Inferior parietal cortex (tissue), 1 donor: Measurements from ENCODE around the gene PRRX2.

Source experiments
- DNase-seq: peaks from one replicate; pipeline ENCODE4 v3.0.0-alpha.2; 2016; ENCODE audit errors: extremely low spot score

PRRX2 gene

DNA sequence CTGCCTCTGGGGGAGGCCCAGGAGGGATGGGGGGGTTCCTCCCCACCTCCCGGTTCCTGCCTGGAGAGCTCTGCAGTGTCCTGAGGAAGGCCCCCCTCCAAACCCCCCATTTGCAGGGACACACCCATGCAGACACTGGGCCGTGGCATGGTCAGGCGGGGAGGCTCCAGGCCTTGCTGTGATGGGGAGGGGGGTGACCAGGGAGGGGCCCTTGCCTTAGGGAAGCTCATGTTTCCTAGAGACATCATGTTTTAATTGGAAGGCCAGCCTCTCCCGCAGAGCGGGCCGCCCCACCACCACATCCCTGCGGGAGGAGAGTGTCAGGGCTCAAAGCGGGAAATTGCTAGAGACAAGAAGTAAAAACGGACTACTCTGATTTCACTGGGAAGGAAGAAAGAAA, 12.0 kb downstream of the PRRX2 start:
- DNase-seq: no peak

- no peak for DNase-seq
Observed at GRCh38 chr9:129678844-129679243, 13.4 kb downstream of the PRRX2 start.

GRCh38 chr9:129679537-129679936, 14.1 kb downstream of the PRRX2 start:
- no peak for DNase-seq

GRCh38 chr9:129681924-129682323, 16.5 kb downstream of the PRRX2 start:
- DNase-seq: no peak

DNA sequence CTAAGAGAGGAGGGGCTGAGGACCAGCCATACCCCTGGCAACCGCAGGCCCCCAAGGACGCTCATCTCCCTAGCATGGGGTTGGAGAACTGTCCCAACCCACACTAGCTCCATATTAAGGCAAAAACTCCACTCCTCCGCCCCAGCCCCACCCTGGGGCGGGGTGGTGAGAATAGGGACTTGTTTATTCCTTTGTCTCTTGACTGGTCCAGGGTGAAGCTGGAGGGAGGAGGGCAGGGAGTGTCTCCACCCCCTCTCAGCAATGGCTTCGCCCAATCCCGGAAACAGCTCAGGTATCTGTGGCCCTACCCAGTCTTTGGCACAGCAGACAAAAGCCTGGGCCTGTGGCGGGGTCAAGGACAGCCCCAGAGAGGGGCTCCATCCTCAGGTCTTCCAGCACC, 16.9 kb downstream of the PRRX2 start:
- DNase-seq: no peak

- DNase-seq: no peak
Observed at GRCh38 chr9:129685220-129685932, 19.9 kb downstream of the PRRX2 start.

GRCh38 chr9:129685933-129686259, 20.4 kb downstream of the PRRX2 start:
- no peak for DNase-seq

DNA sequence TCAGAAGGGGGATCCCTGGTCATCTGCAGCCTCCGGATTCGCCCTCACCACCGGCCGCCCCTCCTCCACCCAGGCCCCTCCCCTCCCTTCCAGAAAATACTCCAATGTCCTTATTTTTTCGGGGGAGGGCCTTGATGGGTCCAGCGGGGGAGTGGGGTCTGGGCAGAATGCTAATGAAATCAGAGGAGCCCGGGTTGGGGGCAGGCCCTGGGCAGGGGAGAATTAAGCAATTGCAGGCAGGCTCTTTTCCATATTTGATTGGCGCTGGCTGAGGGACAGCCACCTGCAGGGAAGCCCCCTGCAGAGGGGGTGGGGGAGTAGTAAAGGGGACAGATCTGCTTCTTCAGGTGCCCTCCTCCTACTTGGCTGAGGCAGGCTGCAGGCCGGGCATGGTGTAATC, 21.3 kb downstream of the PRRX2 start:
- DNase-seq: no peak

DNA sequence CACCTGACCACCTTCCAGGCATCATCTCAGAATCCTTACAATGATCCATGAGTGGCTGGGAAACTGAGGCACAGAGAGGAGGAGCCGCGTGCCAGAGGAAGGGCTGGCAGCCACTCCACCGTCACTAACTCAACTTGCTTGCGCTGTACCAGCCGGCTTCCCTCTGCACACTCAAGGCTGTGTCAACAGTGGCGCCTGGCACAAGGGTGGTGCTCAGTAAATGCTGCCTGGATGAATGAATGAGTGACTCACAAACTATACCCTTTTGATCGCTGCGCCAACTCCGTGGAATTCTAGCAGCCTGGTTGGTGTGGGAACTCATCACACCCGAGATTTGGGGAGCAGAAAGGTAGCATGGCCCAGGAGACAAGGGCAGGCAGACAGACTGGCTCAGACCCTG, 21.9 kb downstream of the PRRX2 start:
- DNase-seq: no peak

GRCh38 chr9:129688285-129689043, 23.0 kb downstream of the PRRX2 start:
- no peak for DNase-seq

DNA sequence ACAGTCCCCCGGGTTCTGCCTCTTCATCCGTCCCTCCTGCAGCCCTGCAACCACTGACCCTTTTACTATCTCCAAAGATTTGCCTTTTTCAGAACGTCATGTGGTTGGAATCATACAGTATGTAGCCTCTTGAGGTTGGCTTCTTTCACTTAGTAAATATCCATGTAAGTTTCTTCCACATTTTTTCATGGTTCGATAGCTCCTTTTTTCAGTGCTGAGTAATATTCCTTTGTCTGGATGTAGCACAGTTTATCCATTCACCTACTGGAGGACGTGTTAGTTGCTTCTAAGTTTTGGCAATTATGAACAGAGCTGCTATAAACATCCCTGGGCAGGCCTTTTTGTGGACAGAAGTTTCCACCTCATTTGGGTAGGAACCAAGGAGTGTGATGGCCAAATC, 27.1 kb downstream of the PRRX2 start:
- DNase-seq: no peak

DNA sequence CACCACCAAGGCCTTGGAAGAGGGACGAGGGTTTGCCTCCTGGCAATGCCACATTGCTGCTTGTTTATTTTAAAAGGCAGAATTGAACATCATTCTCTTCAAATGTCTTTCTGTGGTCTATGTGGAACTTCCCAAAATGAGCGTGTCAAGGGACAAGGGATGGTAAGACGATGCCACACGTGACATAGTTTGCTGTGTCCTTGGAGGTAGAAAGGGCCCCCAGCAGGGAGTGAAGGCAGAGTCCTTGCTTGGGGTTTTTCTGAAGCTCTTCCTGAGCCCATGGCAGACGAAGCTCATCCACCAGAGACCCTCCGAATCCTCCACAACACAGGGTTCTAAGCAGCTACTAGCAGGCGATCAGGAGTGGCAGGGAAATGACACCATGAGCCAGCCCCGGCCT, 28.3 kb downstream of the PRRX2 start:
- DNase-seq: no peak

- no peak for DNase-seq
Observed at GRCh38 chr9:129694243-129694646, 28.8 kb downstream of the PRRX2 start.

- DNase-seq: no peak
Observed at GRCh38 chr9:129695870-129696269, 30.4 kb downstream of the PRRX2 start.

GRCh38 chr9:129696944-129697655, 31.7 kb downstream of the PRRX2 start:
- DNase-seq: no peak

DNA sequence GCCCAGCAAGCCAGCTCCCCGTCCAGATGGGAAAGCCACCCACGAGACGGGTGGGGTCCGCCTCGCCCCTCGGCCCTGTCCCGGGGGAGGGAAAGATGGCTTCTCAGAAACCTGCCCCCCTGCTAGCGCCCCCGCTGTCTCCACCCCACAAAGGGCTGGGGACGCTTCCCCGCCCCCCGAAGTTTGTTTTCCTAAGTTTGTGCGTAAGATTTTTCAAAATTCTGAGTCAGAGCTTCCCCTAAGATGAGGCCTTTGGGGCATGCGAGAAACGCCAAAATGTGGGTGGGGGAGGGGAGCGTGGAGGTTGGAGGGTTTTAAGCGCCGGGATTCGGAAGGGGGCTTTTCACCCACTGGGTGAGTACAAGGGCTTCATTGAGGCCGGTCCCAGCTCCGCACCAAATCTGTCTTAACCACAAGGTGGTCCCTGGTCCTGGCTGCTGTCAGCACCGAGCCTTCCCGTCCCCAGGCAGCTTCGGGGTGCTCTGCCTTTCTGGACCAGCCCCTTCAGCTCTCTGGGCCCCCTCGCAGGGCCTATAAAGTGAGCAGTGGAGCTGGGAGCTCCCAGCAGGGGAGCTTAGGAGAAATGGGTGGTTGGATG, 32.3 kb downstream of the PRRX2 start:
- DNase-seq: no peak

- no peak for DNase-seq
Observed at GRCh38 chr9:129698254-129698757, 32.9 kb downstream of the PRRX2 start.

DNA sequence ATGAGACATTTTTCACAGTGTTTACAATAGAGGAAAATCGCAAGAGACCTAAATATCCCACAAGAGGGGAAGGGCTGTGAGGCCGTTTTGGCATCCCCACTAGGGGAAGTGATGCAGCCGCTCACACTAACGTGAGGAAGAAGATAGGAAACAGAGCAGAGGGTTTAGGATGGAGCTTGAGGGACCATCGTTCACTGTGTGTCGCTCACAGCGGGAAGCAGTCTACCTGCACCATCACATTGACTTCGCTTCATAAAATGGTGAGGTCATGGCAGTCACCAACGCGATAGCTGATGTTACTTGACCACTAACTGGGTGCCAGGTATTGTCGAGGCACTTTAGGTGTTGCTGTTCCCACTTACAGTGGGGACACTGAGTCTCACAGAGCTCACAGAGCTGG, 35.6 kb downstream of the PRRX2 start:
- no peak for DNase-seq

DNA sequence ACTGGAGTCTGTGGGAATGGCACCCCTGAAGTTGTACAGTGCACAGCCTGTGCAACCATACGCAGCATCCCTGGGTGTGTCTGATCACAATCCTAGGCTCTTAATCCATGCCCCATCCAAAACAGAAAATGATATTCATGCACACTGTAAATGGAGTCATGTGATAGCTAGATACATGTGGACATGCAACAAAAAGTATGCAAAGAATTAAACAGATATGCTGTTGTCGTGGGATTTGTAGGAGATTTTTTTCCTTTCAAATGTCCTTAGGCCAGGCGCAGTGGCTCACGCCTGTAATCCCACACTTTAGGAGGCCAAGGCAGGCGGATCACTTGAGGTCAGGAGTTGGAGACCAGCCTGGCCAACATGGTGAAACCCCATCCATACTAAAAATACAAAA, 36.1 kb downstream of the PRRX2 start:
- DNase-seq: no peak

DNA sequence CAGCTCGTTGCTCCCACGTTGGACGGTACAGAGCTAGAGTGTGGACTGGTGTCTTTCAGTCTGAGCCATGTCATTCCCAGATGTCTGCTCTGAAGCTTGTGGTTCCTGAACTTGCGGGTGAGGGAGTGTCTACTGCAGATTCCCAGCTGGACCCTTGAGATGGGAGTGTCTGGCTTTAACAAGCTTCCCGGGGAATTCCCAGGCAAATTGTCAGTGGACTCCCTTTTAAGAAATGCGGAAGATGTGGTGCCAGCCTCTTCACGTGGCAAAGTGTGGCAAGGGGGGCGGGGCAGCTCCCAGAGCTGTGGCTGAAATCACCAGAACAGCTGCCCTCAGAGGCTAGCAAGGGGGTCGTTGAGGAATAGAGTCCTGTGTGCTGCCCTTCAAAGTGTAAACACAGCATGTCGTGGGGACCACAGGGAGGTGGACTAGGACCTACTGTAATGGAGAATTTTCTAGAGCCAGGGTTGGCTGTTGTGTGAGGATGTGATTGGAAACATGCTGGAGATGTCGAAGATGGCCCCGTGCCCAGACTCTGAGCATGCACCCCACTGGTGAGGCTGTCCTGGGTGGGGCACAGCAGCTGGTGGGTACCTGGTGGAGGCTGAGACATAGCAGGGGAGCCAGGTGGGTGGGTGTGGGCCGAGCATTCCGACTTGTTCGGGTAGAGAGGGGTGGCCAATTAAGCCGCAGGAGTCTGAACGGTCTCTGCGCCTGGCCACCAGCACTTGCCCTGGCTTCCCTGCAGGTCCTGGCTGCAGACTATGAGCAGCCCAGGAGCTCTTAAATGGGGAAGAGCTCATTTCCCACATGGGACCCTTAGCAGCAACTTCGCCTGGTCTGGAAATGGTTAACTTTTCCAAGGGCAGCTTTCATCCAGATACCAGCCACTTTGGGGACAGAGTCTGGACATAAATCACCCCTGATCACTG, 37.4 kb downstream of the PRRX2 start:
- DNase-seq: no peak

DNA sequence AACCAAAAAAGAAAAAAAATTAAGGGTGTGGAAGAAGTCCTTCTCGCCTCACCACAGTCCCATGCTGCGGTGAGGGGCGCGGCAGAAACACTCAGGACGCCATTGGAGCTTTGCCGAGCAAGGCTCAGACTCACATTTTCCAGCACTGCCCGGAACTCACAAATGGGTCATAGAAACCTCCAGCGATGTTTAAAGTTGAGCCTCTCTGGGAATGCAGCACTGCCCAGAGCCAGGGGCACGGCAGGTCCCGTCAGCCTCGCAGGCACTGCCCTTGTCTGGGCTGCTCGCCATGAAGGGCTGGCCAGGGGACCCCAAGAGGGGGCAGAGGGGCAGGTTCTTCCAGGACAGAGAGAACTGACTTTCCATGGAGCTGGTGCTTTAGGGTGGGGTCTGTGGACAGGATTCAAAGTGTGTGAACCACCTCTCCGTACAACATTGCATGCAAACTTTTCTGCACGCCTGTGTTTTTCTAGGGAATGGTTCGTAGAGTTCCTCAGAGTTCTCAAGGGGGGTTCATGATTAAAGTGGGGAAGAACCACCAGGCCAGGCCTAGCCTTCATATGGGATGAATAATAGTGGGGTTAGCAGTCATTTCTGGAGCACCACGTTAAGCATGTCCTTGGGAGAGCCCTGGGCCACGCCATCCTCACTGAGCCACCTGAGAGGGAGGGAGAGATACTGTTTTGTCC, 38.4 kb downstream of the PRRX2 start:
- DNase-seq: no peak
